ENCODE measurements around the gene PTGES. TPM values are rescaled to one million over a fixed set of nuclear protein-coding genes. Genes with fewer than 3 reads are reported as not detected.

PTGES gene
- total RNA-seq, 1 experiment from 2014 or later = 2.4 TPM

- no peak for TF ChIP-seq CTCF (conservative IDR thresholded peaks at IDR 0.05)
- no peak overlapping the region for H3K4ac ChIP-seq (ENCODE audit: low read depth, low read length)
- H3K4me1 ChIP-seq (ENCODE audit: insufficient read depth, low read length) = peaks cover 6% of the 10 kb centered on the region; the same call in 1 of the 2 replicates
- WGBS (ENCODE audit: extremely low coverage, insufficient read length, low lambda C conversion rate) = no CpG with 5 or more reads among the region's 5 CpGs
- no peaks in the 10 kb centered on the region for H3K79me1 ChIP-seq (ENCODE audit: insufficient read depth, low read depth, low read length, poor library complexity, severe bottlenecking)
- Mint-ChIP-seq H3K4me3 (no peak overlapping the region), H3K27me3 (ENCODE audit: low read depth) (peaks cover 6% of the 10 kb centered on the region), H3K9me3 (no peaks in the 10 kb centered on the region), H3K4me1 (peaks cover 14 to 16% of the 10 kb centered on the region in 2 experiments), H3K27ac (no peak overlapping the region), H3K36me3 (ENCODE audit: insufficient read depth in 1 of 3, low read depth in 3 of 3) (no peaks in the 10 kb centered on the region)
- no peaks in the 10 kb centered on the region for H3K9me3 ChIP-seq (ENCODE audit: control insufficient read depth, low read depth, low read length)
- H3K18ac ChIP-seq (ENCODE audit: insufficient read length, low read depth, low read length) = no peak overlapping the region
- H4K5ac ChIP-seq (ENCODE audit: insufficient read length, low read depth, low read length) = no peak overlapping the region
- H2BK15ac ChIP-seq (ENCODE audit: low read depth, low read length) = no peak overlapping the region
- H4K8ac ChIP-seq (replicated peaks; ENCODE audit: insufficient read length, low read depth, low read length) = no peak overlapping the region
- H3K4me2 ChIP-seq (ENCODE audit: insufficient read depth, insufficient read length, low read length) = no peak overlapping the region
- no peak overlapping the region for H2BK120ac ChIP-seq (ENCODE audit: low read depth, low read length, poor library complexity, severe bottlenecking)
- H4K91ac ChIP-seq (ENCODE audit: insufficient read length, low read depth, low read length) = no peak overlapping the region
- no peak overlapping the region for H2BK20ac ChIP-seq (ENCODE audit: low read depth, low read length, poor library complexity, severe bottlenecking)
- H3K56ac ChIP-seq (ENCODE audit: insufficient read length, low read depth, low read length) = no peak overlapping the region
- H3K23ac ChIP-seq (ENCODE audit: insufficient read length, low read depth, low read length) = no peak overlapping the region
- no peak overlapping the region for H2AK5ac ChIP-seq (ENCODE audit: insufficient read length, low read length)
- no peaks in the 10 kb centered on the region for H3K27me3 ChIP-seq (ENCODE audit: insufficient read depth, low read length)
- no peak overlapping the region for H3K9ac ChIP-seq (ENCODE audit: extremely low read depth, insufficient read length, low read length)
- no peaks in the 10 kb centered on the region for H4K20me1 ChIP-seq (ENCODE audit: control insufficient read depth, insufficient read depth, insufficient read length)
- no peak overlapping the region for H2BK12ac ChIP-seq (ENCODE audit: insufficient read length, low read depth, low read length)
- no peaks in the 10 kb centered on the region for H3K23me2 ChIP-seq (ENCODE audit: insufficient read length, low read depth, low read length, poor library complexity, severe bottlenecking)
- no peak overlapping the region for H2BK5ac ChIP-seq (ENCODE audit: insufficient read length, low read length)
- DNase-seq = no peak
- no peak overlapping the region for H3T11ph ChIP-seq (ENCODE audit: low read length)
- H3K79me2 ChIP-seq (ENCODE audit: insufficient read depth, low read length) = no peaks in the 10 kb centered on the region
- no peak overlapping the region for H3K27ac ChIP-seq (ENCODE audit: insufficient read length, low read depth, low read length)
- no peak overlapping the region for H2AFZ ChIP-seq (ENCODE audit: low read length)
- H3K14ac ChIP-seq (ENCODE audit: insufficient read depth, low read length) = no peak overlapping the region; the same call in 1 of the 2 replicates
Observed at GRCh38 chr9:129748249-129748648, 4.6 kb downstream of the PTGES start.

All from H9 (cell line).